Stimulated activated naive CD8-positive, alpha-beta T cell treated with anti-CD3 and anti-CD28 coated beads, Interleukin-15, Interleukin-2, amounts not matched to agents 100 U/mL and 50 U/mL, for 24 hours (primary cell): Measurements from ENCODE around the gene C1QL1.

Experiments
- ATAC-seq: fragments of 150-1000 bp; cut with Tn5 transposase; one replicate; pipeline ENCODE4 v1.10.0; 2021
- DNase-seq: peaks from one replicate; pipeline ENCODE4 v3.0.0; 2021

Gene C1QL1

GRCh38 chr17:44930667-44931066, 37.4 kb downstream of the C1QL1 start:
- DNase-seq (no peak), ATAC-seq (no peak)

- no peak for ATAC-seq
- DNase-seq: no peak
These were observed 39.0 kb downstream of the C1QL1 start for GRCh38 chr17:44928950-44929720.

GRCh38 chr17:44928136-44928535, 40.0 kb downstream of the C1QL1 start:
- ATAC-seq (no peak), DNase-seq (no peak)

GRCh38 chr17:44927696-44928095, 40.4 kb downstream of the C1QL1 start:
- ATAC-seq (no peak), DNase-seq (no peak)

- no peak for DNase-seq
- no peak for ATAC-seq
These were observed 41.1 kb downstream of the C1QL1 start for GRCh38 chr17:44926821-44927525.

- ATAC-seq: no peak
- DNase-seq: no peak
These were observed 42.1 kb downstream of the C1QL1 start for GRCh38 chr17:44925731-44926697.

- ATAC-seq: no peak
- no peak for DNase-seq
These were observed 44.0 kb downstream of the C1QL1 start for GRCh38 chr17:44924107-44924544.

GRCh38 chr17:44922746-44923470, 45.2 kb downstream of the C1QL1 start:
- DNase-seq (no peak), ATAC-seq (no peak)

- DNase-seq: no peak
- no peak for ATAC-seq
These were observed 46.0 kb downstream of the C1QL1 start for GRCh38 chr17:44922136-44922535.

- no peak for ATAC-seq
- DNase-seq: no peak
These were observed 46.8 kb downstream of the C1QL1 start for GRCh38 chr17:44921122-44921882.

GRCh38 chr17:44920565-44920940, 47.5 kb downstream of the C1QL1 start:
- ATAC-seq: no peak
- DNase-seq: no peak

GRCh38 chr17:44919885-44920564, 48.1 kb downstream of the C1QL1 start:
- DNase-seq (peak; percentile 68), ATAC-seq (peak; percentile 85)

GRCh38 chr17:44919411-44919810, 48.7 kb downstream of the C1QL1 start:
- ATAC-seq (no peak), DNase-seq (no peak)

GRCh38 chr17:44918006-44918405, 50.1 kb downstream of the C1QL1 start:
- ATAC-seq (no peak), DNase-seq (no peak)

- DNase-seq: no peak
- ATAC-seq: no peak
These were observed 50.6 kb downstream of the C1QL1 start for GRCh38 chr17:44917456-44917855.

- ATAC-seq (no peak), DNase-seq (no peak)
These were observed 51.3 kb downstream of the C1QL1 start for GRCh38 chr17:44916781-44917241.

GRCh38 chr17:44915862-44916780, 52.0 kb downstream of the C1QL1 start:
- no peak for ATAC-seq

GRCh38 chr17:44915321-44915726, 52.8 kb downstream of the C1QL1 start, which contains the start of gene GFAP:
Gene GFAP (minus strand): TSS chr17:44915500. CDS start chr17:44915486, 14 bp downstream.
- ATAC-seq: no peak

More at GRCh38 chr17:44915862-44916780, 52.0 kb downstream of the C1QL1 start:
- DNase-seq: no peak

GRCh38 chr17:44914698-44915271, 53.3 kb downstream of the C1QL1 start:
- ATAC-seq (no peak), DNase-seq (no peak)

More at GRCh38 chr17:44915321-44915726, 52.8 kb downstream of the C1QL1 start, which contains the start of gene GFAP:
- DNase-seq: no peak
